ENCODE measurements around the gene TAF7L.

Gene TAF7L

DNA sequence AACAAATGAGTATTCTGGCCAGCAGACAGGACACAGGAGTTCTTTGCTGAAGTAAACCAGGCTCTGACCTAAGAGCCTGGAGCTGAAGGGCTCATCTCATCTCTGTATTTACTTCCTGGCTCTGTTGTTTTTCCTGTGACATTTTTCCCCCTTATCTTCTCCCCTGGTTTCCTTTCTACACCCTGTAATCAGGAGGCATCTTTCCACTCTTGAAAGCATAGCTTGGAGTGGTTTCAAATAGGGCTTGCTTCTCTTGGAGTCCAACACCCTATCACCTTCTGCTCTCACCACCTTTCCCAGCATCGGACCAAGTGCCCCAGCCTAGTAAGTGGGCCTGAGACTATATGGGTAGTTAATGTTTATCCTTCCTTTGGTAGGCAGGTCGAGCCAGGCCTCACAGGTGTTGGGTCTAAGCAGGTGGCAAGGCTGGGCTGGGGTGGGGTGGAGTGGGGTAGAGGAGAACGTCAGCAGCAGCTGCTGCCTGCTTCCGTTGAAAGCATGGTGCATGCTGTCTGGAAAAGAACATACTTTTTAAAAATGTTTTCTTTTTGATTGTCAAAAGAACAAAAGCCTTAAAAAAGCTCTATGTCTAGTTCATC lies 70.4 kb downstream of the TAF7L start:
- no peak for DNase-seq (ENCODE audit: low read depth in 2 of 2)

DNA sequence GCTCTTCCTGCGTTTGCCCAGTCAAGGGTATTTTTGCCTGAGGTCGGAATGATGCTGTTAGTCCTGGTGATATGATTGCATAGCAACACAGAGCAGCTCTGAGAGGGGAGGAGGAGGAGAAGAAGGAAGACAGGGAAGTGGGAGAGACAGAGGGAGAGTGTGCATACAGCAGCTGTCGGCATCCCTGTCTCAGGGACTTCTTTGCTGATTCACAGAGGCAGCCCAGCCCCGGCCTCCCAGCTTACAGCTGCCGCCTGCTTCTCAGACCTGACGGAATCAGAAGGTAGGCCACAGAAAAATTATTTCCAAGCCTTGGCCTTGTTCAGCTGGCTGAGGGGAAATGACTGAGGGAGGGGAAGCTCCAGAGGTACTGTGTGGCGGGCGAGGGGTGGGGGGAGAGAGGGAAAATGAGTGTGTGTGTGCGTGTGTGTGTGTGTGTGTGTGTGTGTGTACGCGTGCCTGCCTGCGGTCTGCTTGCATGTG lies 71.2 kb downstream of the TAF7L start:
- DNase-seq (ENCODE audit: low read depth in 2 of 2), result no peak

DNA sequence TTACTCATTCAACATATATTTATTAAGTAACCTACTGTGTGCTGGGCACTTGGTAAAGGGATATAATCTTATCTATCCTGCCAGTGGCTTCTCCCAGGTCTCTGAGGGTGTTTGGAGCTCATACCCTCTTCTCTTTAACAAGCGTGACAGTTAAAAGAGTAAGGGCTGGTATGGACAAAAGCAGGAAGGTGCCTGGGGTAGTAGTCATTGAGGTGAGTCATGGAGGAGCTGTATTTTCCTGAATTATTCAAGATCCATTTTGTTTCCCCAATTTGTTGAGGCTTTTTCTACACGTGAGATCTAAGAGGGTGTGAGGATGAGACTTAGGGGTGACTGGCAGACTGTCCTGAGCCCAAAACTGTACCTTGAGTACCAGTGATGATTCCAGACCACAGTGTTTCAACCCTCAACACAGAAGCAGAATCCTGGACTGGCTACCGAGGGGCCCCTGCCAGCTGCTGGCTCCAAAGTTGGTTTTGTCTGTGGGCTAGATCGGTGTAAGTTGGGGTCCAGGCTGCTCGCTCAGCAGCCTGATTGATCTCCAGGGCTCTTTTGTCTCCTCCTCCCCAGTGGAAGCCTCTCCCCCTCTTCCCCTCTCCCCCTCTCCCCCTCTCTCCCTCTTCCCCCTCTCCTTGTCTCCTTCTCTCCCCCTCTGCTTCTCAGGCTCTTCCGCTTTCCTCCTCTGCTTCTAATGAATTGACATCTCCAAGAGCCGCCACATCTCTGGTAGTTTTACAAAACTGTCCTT lies 71.8 kb downstream of the TAF7L start, which contains the start of gene DRP2:
DRP2 (plus strand) TSS at position 671 of the 748 bp plus-strand sequence. CDS start 11,862 bp downstream, outside the sequence.
- no peak for DNase-seq (ENCODE audit: low read depth in 2 of 2)

Data from stimulated activated CD4-positive, alpha-beta T cell treated with anti-CD3 and anti-CD28 coated beads, Interleukin-15, amount 100 ng/mL, for 48 hours (primary cell).